ENCODE results near the gene XRN1.

XRN1 gene

GRCh38 chr3:142268426-142268825 lies 179.4 kb downstream of the XRN1 start:
- TF ChIP-seq GATA3 (IDR thresholded peaks at IDR 0.05; ENCODE audit: low read depth, low read length) (no peak), GATA2 (IDR thresholded peaks at IDR 0.05; ENCODE audit: low read depth, low read length) (no peak)

GRCh38 chr3:142267269-142267668 lies 180.6 kb downstream of the XRN1 start:
- TF ChIP-seq GATA2 (IDR thresholded peaks at IDR 0.05; ENCODE audit: low read depth, low read length) = no peak
- TF ChIP-seq GATA3 (IDR thresholded peaks at IDR 0.05; ENCODE audit: low read depth, low read length) = no peak

- TF ChIP-seq GATA2 (IDR thresholded peaks at IDR 0.05; ENCODE audit: low read depth, low read length) (no peak), GATA3 (IDR thresholded peaks at IDR 0.05; ENCODE audit: low read depth, low read length) (no peak)
These were observed 184.7 kb downstream of the XRN1 start for GRCh38 chr3:142263112-142263511.

DNA sequence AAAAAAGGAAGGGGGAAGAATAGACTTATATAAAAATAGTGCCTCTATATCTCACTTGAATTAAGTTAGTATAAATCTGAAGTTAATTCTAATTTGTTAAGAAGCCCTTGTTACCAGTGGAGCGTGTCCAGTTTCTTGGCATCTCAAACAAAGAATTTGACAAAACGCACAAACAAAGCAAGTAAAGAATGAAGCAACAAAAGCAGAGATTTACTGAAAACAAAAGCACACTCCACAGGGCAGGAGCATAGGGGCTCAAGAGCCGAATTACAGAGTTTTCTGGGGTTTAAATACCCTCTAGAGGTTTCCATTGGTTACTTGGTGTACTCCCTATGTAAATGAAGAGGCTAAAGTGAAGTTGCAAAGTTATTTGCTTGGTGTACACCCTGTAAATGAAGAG lies 188.5 kb downstream of the XRN1 start:
- TF ChIP-seq GATA3 (IDR thresholded peaks at IDR 0.05; ENCODE audit: low read depth, low read length) = no peak
- TF ChIP-seq GATA2 (IDR thresholded peaks at IDR 0.05; ENCODE audit: low read depth, low read length) = no peak

GRCh38 chr3:142256712-142257333 lies 191.0 kb downstream of the XRN1 start:
- TF ChIP-seq GATA2 (IDR thresholded peaks at IDR 0.05; ENCODE audit: low read depth, low read length) (no peak), GATA3 (IDR thresholded peaks at IDR 0.05; ENCODE audit: low read depth, low read length) (no peak)

Measured in SH-SY5Y (cell line).